Mesendoderm (in vitro differentiated cells): ENCODE measurements around the gene HASPIN.
"Not testable (repeated sequence)": the region's sequence is repeated elsewhere in the genome, so short reads cannot be mapped to it uniquely, and the experiment has no call there.

Experiments used
- DNase-seq: peaks from one replicate; pipeline ENCODE4 v3.0.0; 2013
- H2AK5ac ChIP-seq: 2 replicates; pipeline ENCODE4 v1.6.1; 2013; ENCODE audit warnings: low read length, inconsistent platforms
- H2BK120ac ChIP-seq: 2 replicates; pipeline ENCODE4 v1.6.1; 2013; ENCODE audit warnings: low read depth, mild to moderate bottlenecking, low read length, moderate library complexity, mixed read lengths
- H2BK15ac ChIP-seq: replicated peaks from 2 replicates; pipeline ENCODE4 v1.6.1; 2013; ENCODE audit warnings: low read depth, mild to moderate bottlenecking, moderate library complexity
- H2BK5ac ChIP-seq: 2 replicates; pipeline ENCODE4 v1.6.1; 2013; ENCODE audit warnings: low read length, inconsistent platforms
- H3K18ac ChIP-seq: 2 replicates; pipeline ENCODE4 v1.6.1; 2013; ENCODE audit warnings: mild to moderate bottlenecking, low read length, mixed read lengths
- H3K23ac ChIP-seq: one replicate; pipeline ENCODE4 v1.6.1; 2013; ENCODE audit warnings: low read length
- H3K27ac ChIP-seq: 2 replicates; pipeline ENCODE4 v1.5.1; 2013; ENCODE audit warnings: low read depth, mild to moderate bottlenecking, inconsistent platforms, low read length, moderate library complexity
- H3K27me3 ChIP-seq: 2 replicates; pipeline ENCODE4 v1.6.1; 2013; ENCODE audit warnings: low read length, control low read depth, mild to moderate bottlenecking, inconsistent platforms; ENCODE audit not compliant: insufficient read depth, poor library complexity
- H3K36me3 ChIP-seq: 2 replicates; pipeline ENCODE4 v1.6.1; 2013; ENCODE audit warnings: low read length, inconsistent platforms; ENCODE audit not compliant: control insufficient read depth, insufficient read depth
- H3K4ac ChIP-seq: one replicate; pipeline ENCODE4 v1.6.1; 2013; ENCODE audit warnings: low read depth, mild to moderate bottlenecking, low read length, moderate library complexity
- H3K4me1 ChIP-seq: 2 replicates; pipeline ENCODE4 v1.6.1; 2013; ENCODE audit warnings: low read depth, low read length, inconsistent platforms; ENCODE audit not compliant: control insufficient read depth
- H3K4me2 ChIP-seq: 2 replicates; pipeline ENCODE4 v1.6.1; 2013; ENCODE audit warnings: low read length
- H3K4me3 ChIP-seq: 2 replicates; pipeline ENCODE4 v1.5.1; 2013; ENCODE audit warnings: mild to moderate bottlenecking, low read length
- H3K56ac ChIP-seq: one replicate; pipeline ENCODE4 v1.6.1; 2013; ENCODE audit warnings: low read length
- H3K79me1 ChIP-seq: 2 replicates; pipeline ENCODE4 v1.6.1; 2013; ENCODE audit warnings: low read length, inconsistent platforms
- H3K79me2 ChIP-seq: 2 replicates; pipeline ENCODE4 v1.6.1; 2013; ENCODE audit warnings: mild to moderate bottlenecking, low read length; ENCODE audit not compliant: control insufficient read depth, insufficient read depth
- H3K9ac ChIP-seq: 2 replicates; pipeline ENCODE4 v1.6.1; 2013; ENCODE audit warnings: low read length, inconsistent platforms
- H4K5ac ChIP-seq: one replicate; pipeline ENCODE4 v1.6.1; 2013; ENCODE audit warnings: low read length
- H4K8ac ChIP-seq: one replicate; pipeline ENCODE4 v1.6.1; 2013; ENCODE audit warnings: low read depth, mild to moderate bottlenecking, control low read depth, low read length, moderate library complexity
- WGBS: extraction: QIAGEN DNeasy Blood & Tissue Kit; methylation state at CpG from one replicate; pipeline ENCODE4 v1.1.7; 2013; ENCODE audit warnings: low lambda C conversion rate, missing lambda C conversion rate; ENCODE audit not compliant: insufficient coverage; ENCODE audit errors: extremely low coverage; 5-methylcytosine and 5-hydroxymethylcytosine counted together

Gene HASPIN

DNA sequence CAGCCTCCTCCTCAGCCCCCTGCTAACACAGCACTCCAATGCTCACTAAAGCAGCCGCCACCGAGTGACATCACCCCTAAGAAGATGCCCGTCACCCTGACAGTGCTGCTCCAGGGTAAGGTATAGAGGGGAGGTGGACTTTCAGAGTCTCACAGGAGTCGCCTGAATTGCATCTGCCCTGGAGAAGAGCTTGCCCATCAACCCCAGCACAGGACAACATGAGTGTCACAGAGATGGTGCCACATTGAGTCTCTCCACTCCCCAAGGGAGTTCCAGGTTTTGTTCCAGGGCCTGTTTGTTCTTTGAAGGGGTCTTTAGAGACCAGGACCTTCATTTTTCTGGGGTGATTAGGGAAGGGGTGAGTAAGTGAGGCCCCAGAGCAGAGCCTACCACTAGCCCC is 25.6 kb upstream of the HASPIN start:
- Histone ChIP-seq H4K5ac (no peak overlapping the region), H3K9ac (no peak overlapping the region), H3K27me3 (peaks cover 29% of the 10 kb centered on the region), H2BK15ac (no peak overlapping the region), H3K27ac (no peak overlapping the region), H2BK5ac (no peak overlapping the region), H3K4me1 (no peaks in the 10 kb centered on the region), H3K4me3 (no peak overlapping the region), H3K4me2 (no peak overlapping the region), H3K36me3 (no peaks in the 10 kb centered on the region), H2AK5ac (no peak overlapping the region), H2BK120ac (no peak overlapping the region), H4K8ac (no peak overlapping the region), H3K23ac (no peak overlapping the region), H3K79me1 (no peaks in the 10 kb centered on the region), H3K18ac (no peak overlapping the region), H3K56ac (no peak overlapping the region), H3K79me2 (no peaks in the 10 kb centered on the region), H3K4ac (no peak overlapping the region)
- no peak for DNase-seq
- WGBS, result no CpG with 5 or more reads among the region's 4 CpGs

DNA sequence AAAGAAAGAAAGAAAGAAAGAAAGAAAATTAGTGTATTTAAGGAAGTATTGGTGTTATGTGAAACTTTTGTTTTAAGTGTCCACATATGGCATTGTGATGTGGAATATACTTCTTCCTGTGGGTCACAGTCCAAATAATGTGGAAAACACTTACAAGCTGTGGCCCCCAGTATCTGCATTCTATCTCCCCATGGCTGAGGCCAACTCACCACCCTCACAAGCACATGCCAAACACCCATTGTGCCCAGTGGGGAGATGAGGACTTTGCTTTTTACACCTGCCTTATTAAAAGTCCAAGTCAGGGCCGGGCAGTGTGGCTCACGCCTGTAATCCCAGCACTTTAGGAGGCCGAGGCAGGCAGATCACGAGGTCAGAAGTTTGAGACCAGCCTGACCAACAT is 23.8 kb upstream of the HASPIN start:
- Histone ChIP-seq H3K27ac (no peak overlapping the region), H3K79me1 (no peaks in the 10 kb centered on the region), H2BK5ac (no peak overlapping the region), H2BK120ac (no peak overlapping the region), H3K36me3 (no peaks in the 10 kb centered on the region), H3K79me2 (no peaks in the 10 kb centered on the region), H4K8ac (no peak overlapping the region), H3K4me3 (no peak overlapping the region), H3K4me2 (no peak overlapping the region), H2AK5ac (no peak overlapping the region), H4K5ac (no peak overlapping the region), H3K4me1 (no peaks in the 10 kb centered on the region), H3K4ac (no peak overlapping the region), H3K9ac (no peak overlapping the region), H3K18ac (no peak overlapping the region), H2BK15ac (no peak overlapping the region), H3K56ac (no peak overlapping the region), H3K27me3 (peaks cover 24% of the 10 kb centered on the region), H3K23ac (no peak overlapping the region)
- no CpG with 5 or more reads among the region's 4 CpGs for WGBS
- no peak for DNase-seq

GRCh38 chr17:3702041-3702539 is 21.6 kb upstream of the HASPIN start:
- not testable (repeated sequence) for H2BK15ac ChIP-seq, H3K79me1 ChIP-seq, H4K8ac ChIP-seq, DNase-seq, H3K36me3 ChIP-seq, H3K27ac ChIP-seq, H3K56ac ChIP-seq, H3K18ac ChIP-seq, H2BK120ac ChIP-seq, H3K27me3 ChIP-seq, H3K4me1 ChIP-seq, H3K4me2 ChIP-seq, H3K4ac ChIP-seq, H3K23ac ChIP-seq, H3K9ac ChIP-seq, H2BK5ac ChIP-seq, H2AK5ac ChIP-seq, H4K5ac ChIP-seq, H3K4me3 ChIP-seq, H3K79me2 ChIP-seq
- no CpG with 5 or more reads among the region's 7 CpGs for WGBS

DNA sequence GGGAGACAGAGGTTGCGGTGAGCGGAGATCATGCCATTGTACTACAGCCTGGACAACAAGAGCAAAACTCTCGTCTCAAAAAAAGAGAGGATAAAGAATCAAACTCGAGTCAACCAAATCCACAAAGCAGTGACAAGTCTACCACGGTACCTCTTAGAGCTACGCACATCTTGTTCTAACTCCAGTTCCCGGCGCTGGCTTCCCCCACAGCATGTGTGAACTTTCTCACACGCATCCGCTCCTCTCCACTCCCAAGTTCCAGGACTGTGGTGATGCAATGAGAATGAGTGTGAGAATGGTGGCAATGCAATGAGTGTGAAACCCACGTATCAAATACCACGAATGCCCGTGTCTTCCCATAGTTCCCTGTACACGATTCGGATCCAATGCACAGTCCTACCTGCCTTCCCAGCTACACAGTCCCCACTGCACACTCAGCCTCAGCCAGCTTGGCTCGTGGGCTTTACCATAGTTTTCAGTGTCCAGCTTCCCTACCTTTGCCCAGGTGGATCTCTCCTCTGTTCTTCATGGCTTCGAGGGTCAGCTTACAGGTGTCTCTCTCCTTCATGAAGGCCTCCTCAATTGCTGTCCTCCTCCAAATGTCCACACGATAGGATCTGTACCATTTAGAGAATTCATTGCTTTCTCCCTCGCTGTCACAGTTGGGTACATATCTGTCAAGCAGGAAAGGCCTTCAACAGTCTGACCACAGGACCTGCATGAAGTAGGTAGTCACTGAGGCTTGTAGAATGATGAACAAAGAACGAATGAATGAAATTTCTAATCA is 18.6 kb upstream of the HASPIN start:
- H2BK15ac ChIP-seq, result no peak overlapping the region
- H3K18ac ChIP-seq, result no peak overlapping the region
- no peak overlapping the region for H4K8ac ChIP-seq
- no peaks in the 10 kb centered on the region for H3K79me1 ChIP-seq
- H3K36me3 ChIP-seq, result no peaks in the 10 kb centered on the region
- no peak overlapping the region for H3K56ac ChIP-seq
- H2AK5ac ChIP-seq, result no peak overlapping the region
- H3K4me2 ChIP-seq, result no peak overlapping the region
- no peak overlapping the region for H3K4me3 ChIP-seq
- no peak overlapping the region for H2BK120ac ChIP-seq
- no peak overlapping the region for H3K9ac ChIP-seq
- no CpG with 5 or more reads among the region's 20 CpGs for WGBS
- no peak overlapping the region for H3K23ac ChIP-seq
- H2BK5ac ChIP-seq, result no peak overlapping the region
- H3K27me3 ChIP-seq, result no peaks in the 10 kb centered on the region
- DNase-seq, result no peak
- no peak overlapping the region for H4K5ac ChIP-seq
- no peaks in the 10 kb centered on the region for H3K4me1 ChIP-seq
- no peak overlapping the region for H3K27ac ChIP-seq
- H3K79me2 ChIP-seq, result no peaks in the 10 kb centered on the region
- no peak overlapping the region for H3K4ac ChIP-seq

DNA sequence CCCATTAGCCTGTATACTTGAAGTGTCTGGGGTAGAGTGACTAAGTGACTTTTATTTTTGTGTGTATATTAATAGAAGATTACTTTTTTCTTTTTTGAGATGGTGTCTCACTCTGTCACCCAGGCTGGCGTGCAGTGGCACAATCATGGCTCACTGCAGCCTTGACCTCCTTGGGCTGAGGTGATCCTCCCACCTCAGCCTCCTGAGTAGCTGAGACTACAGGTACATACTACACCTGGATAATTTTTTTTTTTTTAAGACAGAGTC is 18.1 kb upstream of the HASPIN start:
- not testable (repeated sequence) for H3K18ac ChIP-seq, H3K4me1 ChIP-seq, H4K8ac ChIP-seq, H3K23ac ChIP-seq, H3K79me1 ChIP-seq, H2BK5ac ChIP-seq, H3K4me3 ChIP-seq, H2AK5ac ChIP-seq, H3K4me2 ChIP-seq, H4K5ac ChIP-seq, H3K27me3 ChIP-seq, H2BK15ac ChIP-seq, H2BK120ac ChIP-seq, H3K79me2 ChIP-seq, H3K56ac ChIP-seq, H3K36me3 ChIP-seq, H3K9ac ChIP-seq, H3K4ac ChIP-seq, H3K27ac ChIP-seq, DNase-seq
- no CpG with 5 or more reads among the region's 1 CpG for WGBS

DNA sequence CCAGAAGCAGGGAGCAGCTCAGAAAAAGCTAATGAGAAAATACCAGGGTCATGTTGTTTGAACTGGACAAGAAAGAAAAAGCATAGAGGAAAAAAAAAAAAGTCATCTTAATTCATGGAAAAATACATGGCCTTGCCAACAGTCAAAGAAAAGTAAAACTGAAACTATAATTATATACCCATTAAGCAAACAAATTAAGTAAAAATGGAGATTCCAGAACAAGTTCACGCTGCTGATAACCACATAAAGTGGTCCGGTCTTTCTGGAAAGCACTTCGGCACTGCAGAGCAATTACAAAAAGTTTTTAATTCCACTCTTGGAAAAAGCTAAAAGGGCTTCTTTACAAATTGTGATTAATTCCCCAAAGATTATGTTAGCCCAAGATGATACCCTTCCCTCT is 15.3 kb upstream of the HASPIN start:
- no peak overlapping the region for H3K4ac ChIP-seq
- no peak for DNase-seq
- no peak overlapping the region for H2BK5ac ChIP-seq
- H3K27me3 ChIP-seq, result no peaks in the 10 kb centered on the region
- no peak overlapping the region for H4K8ac ChIP-seq
- no peak overlapping the region for H2BK15ac ChIP-seq
- no peak overlapping the region for H3K27ac ChIP-seq
- peaks cover 4% of the 10 kb centered on the region for H3K36me3 ChIP-seq
- no peak overlapping the region for H4K5ac ChIP-seq
- H3K4me2 ChIP-seq, result no peak overlapping the region
- no peak overlapping the region for H3K23ac ChIP-seq
- no peaks in the 10 kb centered on the region for H3K79me1 ChIP-seq
- H2BK120ac ChIP-seq, result no peak overlapping the region
- no CpG with 5 or more reads among the region's 3 CpGs for WGBS
- H3K79me2 ChIP-seq, result no peaks in the 10 kb centered on the region
- H3K18ac ChIP-seq, result no peak overlapping the region
- H3K56ac ChIP-seq, result no peak overlapping the region
- H2AK5ac ChIP-seq, result no peak overlapping the region
- no peak overlapping the region for H3K4me3 ChIP-seq
- no peaks in the 10 kb centered on the region for H3K4me1 ChIP-seq
- no peak overlapping the region for H3K9ac ChIP-seq
